Ammon's horn (tissue), 1 donor: ENCODE data around the gene PRELID1.
"Not testable (repeated sequence)": the region's sequence is repeated elsewhere in the genome, so short reads cannot be mapped to it uniquely, and the experiment has no call there.

Source experiments
- DNase-seq: peaks from one replicate; pipeline ENCODE4 v3.0.0-alpha.2; 2016; ENCODE audit warnings: low spot score

Gene PRELID1

DNA sequence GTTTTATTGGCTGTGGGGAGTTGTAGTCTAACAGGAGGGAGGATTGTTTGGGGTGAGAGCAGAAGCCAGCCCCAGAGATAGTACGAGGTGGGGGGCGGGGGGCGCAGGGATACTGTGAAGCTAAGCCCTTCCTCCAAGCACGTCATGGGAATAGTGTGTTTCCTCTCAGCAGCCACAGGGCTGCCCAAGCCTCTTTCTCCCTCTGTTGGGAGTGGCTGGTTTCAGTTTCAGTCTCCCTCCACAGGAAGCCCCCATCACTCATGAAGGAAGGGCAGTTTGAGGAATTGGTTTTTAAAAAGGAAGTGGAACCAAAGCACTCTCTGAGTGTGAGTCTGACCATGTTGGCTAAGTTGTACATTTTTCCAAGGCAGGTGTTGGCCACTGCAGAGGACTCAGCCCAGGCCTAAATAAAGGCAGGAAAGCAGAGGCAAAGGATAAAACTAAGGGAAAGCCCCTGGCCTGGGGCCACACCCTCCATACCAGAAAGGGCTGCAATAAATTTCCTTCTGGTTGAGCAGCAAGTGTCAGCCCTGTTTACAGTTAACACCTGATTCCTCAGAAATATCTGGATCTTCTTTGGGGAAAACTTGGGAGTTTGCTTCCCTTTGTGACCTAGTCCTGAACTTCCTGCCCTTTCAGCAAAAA, 3.2 kb upstream of the PRELID1 start:
- DNase-seq, result peak; percentile 77

DNA sequence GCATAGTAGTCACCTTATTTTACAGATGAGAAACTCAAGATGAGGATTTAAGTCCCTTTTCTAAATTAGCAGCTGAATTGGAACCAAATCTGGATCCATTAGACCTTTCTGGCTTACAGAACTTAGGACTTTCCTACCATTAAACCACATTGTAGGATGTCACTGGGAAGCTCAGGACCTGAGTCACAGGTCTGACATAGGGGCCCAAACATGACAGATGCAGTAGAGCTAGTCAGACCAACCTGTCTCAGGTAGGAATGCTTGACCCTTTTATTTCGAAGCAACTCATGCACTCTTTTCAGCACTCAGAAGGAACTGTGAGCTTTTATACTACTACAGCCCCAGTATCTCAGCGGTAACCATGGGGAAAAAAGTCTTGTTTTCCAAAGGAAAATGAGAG, 2.6 kb upstream of the PRELID1 start:
- no peak for DNase-seq

DNA sequence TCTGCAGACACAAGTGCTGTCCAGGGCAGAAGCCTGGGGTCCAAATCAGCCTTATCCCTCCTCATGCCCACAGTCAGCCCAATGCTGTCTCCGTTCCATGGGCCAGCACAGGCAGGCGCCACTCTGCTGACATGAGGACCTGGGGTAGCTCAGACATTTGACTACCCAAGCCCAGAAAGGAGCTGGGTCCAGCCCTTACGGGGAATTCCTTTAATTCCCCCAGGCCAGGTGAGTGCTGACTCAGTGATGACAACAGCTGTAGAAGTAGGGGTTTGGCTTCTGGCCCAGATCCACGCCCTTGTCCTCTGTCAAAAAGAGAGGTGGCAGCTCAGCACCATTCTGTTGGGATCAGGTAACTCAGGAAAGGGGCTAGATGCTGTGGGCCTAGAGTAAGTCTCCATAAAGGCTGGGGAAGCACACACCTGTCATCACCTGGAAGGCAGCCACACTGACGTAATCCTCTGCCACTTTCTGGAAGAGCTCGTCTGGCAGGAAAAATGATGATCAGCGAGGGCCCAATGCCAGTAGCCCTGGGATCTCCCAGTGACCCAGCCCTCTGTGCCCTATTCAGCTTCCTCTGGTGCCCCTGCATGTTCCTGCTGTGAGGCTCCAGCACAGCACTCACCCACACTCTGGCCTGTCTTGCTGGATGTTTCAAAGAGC, 2.0 kb upstream of the PRELID1 start:
- no peak for DNase-seq

DNA sequence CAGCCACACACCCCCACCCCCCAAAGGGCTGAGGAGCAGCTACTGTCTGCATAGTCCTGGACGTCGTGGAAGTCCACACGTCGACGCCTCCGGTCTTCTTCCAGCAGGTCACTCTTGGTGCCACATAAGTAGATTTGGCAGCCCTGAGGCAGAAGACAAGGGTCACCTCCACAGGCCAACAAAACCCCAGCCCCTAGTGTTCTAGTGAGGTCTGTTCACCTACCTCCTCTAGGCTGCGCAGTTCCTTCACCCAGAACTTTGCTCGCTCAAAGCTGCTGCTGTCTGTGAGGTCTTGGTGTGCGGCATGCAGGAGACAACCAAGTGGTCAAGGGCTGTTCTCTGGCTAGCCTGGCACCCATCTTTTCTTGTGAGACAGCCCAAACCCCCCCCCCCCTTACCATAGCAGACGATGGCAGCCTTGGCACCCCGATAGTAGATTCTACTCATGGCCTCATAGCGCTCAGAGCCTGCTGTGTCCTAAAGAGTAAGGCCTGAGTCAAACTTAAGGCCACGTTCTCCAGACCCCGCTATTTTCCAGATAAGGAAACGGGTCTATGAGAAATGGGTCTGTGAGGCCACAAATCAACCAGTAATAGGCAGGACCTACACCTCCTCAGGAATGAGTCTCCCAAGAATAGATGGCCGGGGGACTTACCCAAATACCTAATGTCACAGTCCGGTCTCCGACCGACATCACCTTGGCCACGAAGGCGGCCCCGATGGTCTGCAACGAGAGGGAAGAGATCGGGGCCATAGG, 1.1 kb upstream of the PRELID1 start:
- no peak for DNase-seq

DNA sequence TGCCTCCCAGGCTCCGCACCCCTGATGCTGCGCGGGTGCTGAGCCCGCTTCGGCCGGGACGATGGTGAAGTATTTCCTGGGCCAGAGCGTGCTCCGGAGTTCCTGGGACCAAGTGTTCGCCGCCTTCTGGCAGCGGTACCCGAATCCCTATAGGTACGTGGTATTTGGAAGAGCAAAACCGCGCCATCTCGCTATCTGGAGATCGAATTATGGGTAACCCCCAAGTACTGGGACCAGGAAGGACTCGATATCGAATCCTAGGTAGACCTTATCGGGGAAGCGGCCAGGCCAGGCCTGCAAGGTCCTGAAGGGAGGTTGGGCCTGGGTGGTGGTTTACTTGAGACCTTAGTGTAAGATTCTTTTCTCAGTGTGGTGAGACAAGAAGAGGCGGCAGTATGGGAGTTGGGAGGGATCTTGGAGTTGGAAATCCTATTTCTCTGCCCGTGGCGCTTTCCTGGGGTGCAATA, 359 bp downstream of the PRELID1 start:
- no peak for DNase-seq

DNA sequence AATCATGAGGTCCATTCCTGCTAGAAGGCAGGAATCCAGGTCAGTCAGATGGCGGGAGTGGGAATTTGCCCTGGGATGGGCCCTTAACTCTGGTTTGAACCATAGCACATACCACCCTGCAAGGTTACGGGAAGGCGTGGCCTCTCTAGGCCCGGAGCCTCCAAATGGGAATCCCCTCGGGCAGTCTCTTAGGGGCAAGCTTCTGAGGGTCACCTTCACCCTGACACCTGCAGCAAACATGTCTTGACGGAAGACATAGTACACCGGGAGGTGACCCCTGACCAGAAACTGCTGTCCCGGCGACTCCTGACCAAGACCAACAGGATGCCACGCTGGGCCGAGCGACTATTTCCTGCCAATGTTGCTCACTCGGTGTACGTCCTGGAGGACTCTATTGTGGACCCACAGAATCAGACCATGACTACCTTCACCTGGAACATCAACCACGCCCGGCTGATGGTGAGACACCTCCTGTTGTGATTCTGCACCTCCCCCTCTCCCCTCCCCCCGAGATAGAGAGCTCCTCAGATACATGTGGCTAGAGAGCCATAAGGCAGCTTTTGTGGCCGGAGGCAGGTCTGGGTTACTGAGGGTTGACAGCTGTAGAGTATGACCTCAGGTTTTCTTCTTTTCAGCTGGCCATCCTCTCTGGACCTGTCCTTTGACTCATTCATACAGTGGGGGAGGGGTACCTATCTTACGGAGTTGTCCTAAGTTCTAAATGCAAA, 957 bp downstream of the PRELID1 start:
- no peak for DNase-seq

DNA sequence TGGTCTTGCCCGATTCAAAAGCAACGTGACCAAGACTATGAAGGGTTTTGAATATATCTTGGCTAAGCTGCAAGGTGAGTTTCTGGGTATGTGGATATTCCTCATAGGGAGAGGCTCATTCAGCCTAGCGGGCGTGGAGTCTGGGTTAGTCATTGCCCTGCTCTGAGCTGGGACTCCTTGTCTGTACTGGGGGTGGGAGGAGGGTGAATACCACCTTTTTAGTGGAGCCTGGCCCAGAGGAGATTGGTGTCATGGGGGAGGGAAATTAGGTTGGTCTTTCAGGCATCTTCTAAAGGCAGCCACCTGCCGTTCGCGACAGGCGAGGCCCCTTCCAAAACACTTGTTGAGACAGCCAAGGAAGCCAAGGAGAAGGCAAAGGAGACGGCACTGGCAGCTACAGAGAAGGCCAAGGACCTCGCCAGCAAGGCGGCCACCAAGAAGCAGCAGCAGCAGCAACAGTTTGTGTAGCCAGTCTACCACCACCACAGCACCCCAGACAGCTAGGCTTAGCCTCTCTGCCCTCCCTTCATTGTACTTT, 2.6 kb downstream of the PRELID1 start:
- DNase-seq, result not testable (repeated sequence)

DNA sequence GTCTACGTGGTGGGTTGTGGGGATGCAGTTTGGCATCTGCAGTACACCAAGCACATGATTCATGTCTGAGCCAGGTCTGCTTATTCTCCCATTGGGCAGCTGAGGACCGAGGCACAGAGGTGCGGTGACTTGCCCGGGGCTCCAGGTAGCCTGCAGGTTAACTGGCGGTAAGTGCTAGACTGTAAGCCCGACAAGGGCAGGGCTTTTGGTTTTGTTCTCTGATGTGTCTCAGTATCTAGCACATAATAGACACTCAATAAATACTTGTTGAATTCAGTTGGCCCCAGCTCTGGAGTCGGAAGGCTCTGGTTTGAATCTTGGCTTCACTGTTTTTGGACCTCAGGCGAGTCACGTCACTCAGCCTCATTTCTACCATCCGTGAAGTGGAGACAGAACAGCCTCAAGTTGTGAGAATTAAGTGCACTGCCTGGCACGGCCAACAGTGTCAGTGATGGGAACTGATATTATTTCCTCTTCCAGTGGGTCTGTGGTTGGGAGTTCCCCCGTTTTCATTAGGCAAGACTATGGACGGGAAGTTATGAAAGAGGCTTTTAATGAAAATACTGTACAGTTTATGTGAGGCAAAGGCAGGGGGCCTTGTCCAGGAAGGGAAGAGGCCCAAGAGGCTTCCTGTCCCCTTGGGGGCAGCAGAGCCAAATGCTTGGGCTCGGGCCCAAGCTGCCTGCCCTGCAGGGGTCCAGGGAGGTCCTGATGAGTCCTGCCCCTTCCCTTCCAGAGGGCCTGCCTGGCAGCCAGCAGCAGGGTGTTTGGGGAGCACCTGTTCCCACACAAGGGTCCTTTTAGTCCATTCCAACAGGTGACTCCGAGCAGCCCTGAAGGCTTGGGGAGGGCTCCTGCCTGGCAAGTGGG, 3.3 kb downstream of the PRELID1 start:
- no peak for DNase-seq

DNA sequence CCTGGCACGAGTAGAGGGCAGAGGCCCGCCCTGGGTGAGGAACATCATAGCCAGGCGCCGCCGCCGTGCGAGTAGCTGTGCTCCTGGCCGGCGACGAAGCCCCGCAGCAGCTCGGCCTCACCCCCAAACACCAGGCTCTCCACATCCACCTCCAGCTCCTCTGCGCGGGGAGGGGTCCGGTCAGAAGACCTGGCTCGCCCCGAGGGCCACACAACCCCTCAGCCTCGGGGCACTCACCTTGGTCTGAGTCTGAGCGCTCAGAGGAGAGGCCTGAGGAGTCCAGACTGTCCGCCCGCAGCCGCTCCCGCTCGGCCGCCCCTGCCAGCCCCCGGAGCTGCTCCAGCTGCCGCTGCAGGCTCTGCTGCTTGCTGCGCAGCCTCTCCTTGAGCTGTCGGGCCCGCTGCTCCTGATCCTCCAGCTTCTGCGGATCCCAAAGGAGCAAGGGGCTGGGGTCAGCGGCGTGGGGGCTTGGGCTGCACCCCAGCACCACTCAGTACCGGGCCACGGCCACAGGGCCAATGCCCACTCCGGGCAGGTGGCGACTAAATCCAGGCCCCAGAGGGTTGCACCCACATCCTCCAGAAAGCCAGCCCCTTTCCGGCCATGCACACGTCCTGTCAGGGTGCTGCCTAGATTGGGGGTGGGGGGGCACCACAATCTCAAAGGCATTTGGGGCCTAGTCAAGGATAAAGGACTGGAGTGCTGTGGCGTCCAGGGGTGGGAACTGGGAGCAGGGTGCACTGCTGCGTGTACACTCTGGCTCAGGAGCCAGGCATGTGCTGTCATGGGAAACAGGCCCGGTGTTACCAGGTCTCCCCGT, 4.2 kb downstream of the PRELID1 start:
- no peak for DNase-seq

DNA sequence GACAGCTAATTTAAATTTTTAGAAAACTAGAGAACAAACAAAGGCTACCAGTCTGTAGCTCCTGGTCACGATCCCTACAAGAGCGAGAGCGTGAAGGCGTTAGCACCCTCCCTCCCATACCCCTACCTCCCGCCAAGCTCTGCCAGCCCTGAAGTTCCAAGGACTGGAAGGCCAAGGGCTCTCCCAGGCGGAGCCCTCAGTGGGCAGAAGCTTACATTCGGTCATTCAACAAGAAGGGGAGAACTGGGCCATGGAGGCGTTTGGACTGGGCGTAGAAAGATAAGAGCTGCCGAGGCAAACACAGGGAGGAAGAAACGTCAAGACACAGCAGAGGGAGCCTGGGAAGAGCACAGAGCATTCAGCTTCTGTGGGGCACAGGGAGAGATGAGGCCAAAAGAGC, 5.1 kb downstream of the PRELID1 start:
- no peak for DNase-seq

DNA sequence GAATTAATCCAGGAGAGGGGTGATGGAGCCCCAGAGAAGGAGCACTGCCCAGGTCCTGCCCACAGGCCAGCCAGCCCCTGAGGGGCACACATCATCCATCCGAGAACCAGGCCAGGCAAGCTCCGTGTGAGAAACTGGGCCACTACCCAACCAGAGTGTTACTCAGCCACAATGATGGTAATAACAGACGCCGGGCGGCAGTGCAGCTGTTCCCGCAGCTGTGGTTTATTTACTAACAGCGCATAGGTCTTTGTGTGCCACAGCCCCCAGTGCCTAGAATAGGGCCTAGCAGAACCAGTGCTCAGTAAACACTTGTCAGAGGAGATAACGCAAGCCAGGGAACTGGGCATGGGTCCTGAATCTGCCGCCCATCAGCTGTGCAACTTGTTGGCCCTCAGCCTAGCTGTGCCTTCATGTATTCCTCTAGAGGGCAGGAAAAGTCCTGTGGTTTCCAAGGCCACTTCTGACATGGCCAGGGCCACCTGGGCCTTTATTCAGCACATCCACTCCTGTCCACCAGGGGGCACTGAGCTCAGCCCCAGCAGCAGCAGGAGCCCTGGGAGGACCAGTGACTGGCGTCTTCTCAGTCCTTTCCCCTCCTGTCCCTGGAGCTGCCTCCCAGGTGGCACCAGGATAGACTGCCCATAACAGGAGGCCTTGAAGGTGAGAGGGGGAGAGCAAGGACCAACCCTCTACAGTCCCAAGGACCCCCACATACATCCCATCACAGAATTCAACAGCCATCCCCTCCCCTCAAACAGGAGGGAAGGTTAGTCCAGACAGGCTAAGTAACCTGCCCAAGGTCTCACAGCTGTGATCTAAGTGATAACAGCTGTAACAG, 6.0 kb downstream of the PRELID1 start:
- peak; percentile 66 for DNase-seq

DNA sequence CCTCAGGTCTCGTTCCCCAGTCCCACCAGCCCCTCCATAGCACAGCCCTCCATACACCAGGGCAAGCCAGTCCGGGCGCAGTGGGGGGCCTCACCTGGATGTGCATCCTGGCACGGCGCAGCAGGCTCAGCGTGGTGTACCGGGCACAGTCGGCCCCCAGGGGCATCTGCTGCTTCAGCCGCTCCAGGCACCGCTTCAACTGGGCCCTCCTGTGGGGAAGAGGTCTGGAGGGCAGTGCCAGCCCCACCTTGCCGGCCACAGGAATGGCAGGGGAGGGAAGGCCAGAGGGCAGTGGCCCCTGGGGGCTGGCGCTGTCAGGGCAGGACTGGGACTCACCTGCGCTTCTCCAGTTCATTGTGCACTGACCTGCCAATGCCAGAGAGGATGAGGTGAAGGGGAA, 6.7 kb downstream of the PRELID1 start:
- DNase-seq, result no peak

DNA sequence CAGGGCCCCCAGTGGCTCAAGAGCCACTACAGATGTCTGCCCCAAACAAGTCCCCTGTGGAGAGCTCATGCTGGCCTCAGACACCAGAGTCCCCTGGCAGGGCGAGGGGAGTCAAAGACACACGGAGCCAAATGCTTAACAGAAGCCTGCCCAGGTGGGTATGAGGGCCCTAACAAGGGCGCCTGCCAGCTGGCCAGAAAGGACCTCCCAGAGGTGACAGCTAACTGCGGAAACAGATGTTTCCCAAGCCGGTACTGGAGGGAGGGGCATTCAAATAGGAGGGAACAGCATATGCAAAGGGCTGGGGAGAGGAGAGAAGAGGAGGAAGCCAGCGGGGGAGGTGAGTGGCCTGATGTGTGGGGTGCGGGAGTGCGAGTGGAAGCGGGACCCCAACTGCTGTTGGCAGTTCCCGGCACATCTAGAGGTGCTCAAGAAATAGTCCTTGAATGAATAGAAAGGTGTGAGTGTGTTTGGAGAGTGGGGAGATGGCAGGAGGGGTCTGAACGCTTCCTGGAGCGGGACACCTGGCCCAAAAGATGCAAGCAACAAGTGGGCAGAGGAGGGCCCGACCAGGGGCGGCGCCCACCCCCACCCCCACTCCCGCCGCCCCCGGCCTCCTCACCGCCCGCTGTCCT, 7.3 kb downstream of the PRELID1 start:
- peak; percentile 1 for DNase-seq

DNA sequence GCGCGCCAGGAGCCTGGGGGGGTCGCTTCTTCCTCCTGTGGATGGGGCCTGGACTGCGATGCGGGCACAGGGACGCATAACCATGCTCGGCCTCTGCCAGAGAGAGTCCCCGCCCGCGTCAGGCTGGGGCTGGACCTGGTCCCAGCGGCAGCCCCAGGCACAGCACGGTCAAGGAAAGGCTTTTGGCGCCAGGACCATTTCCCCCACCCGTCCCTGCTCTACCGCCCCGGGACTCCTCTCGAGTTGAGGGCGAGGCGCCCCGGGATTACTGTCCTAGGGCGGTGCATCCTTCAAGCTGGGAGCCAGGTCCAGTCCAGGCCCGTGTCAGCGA, 7.8 kb downstream of the PRELID1 start:
- DNase-seq, result no peak

DNA sequence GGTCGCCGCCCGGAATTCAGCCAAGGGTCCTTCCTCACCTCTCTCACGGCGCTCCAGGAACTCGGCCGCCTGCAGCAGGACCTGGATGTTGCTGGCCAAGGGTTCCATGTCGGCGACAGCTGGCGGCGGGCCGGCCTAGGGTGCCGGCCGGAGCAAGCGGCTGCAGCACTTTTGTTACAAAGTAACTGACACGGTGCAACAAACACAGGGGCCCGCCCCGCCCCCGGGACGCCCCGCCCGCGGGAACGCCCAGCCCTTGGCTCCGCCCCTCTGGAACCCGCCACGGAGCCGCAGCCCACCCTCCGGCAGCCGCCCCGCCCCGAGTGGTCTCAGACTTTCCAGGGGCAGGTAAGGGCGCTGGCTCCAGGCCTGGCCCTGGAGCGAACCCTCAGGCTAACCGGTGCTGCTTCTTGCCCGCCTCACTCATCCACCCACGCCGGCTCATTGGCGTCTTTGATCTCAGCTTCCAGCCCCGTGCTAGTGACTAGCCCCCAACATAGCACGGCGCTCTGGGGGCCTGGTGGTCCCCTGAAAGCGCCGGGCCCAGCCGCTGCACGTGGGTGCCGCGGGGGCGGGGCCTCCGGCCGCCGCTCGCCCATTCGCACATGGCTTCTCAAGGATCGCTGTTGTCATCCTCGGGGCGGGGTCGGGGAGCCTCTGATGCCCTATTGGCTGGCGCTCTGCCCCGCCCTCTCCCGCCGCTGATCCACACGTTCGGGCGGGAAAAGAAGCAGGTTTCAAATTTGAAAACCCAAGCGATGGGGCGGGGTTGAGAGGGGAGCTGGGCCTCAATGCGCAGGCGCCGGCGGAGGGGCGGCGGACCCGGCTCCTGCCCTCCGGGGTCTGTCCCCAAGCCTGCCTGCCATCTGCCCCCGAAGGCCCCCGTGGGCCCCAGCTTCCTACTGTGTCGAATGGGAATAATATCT, 8.4 kb downstream of the PRELID1 start, which contains the start of gene MXD3:
Gene MXD3, minus strand, starts transcription at position 176 of the 926 bp plus-strand sequence. Its CDS starts 68 bp downstream, at position 108.
- peak; percentile 96 for DNase-seq

DNA sequence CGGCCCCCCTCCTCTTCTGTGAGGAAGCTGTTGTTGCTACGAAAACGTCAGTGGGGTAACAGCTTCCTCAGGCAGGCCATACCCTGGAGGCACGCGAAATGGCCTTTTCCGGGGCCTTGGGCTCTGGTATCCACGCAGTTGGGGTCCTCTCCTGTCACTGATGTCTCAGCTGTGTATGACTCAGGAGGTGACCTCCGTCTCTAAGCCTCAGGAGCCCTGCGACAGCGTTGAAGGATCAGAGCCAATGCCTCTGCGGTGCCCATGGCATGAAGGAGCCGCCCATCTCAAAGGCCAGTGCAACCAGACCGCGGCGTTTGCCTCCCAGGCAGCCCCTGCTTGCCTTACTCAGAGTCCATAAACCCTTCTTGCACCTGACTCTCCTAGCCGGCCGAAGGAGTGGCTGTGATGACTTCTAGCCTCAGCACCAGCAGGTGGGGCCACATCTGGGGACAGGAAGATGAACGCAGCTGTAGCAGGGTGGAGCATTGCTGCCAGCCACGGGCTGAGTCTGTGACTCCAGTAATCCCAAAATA, 9.1 kb downstream of the PRELID1 start:
- DNase-seq, result no peak

DNA sequence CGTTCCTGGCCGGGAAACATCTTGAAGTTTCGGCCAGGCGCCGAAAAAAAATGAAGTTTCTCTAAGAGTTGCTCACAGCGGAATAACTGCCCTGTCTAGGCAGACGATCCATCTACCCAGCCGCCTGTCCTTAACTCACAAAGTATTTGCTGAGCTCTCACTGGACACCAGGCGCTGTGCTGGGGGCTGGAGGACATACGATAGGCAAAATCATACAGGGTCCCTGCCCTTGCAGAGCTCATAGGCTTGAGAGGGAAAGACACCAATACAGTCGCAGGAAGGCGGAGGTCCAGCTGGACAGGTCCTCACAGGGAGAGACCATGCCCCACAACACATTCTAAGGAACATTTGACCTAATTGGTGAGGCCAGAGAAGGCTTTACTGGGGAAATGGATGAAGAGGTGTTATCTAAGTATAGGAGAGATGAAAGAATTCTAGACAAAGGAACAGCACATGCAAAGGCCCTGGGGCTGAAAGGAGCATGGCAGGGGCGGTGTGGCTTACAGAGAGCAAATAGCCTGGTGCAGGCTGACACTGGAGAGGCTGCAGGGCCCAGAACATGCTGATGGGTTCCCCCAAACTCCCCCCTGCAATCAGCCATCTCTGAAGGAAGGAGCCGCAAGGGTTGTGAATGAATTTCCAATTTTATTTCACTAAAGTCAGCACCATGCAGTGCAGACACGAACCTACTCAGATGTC, 10.1 kb downstream of the PRELID1 start:
- no peak for DNase-seq
